NT2/D1 (cell line): Measurements from ENCODE around the gene SAG.

Experiments used
- SUZ12 ChIP-seq: IDR thresholded peaks from 2 replicates; pipeline ENCODE4 v1.6.1; 2011; ENCODE audit not compliant: insufficient read length, insufficient read depth; ENCODE audit errors: extremely low read depth
- YY1 ChIP-seq: IDR thresholded peaks from 2 replicates; pipeline ENCODE4 v1.6.1; 2011; ENCODE audit not compliant: insufficient read length, insufficient read depth
- ZNF274 ChIP-seq: IDR thresholded peaks from 2 replicates; pipeline ENCODE4 v1.6.1; 2011; ENCODE audit warnings: mild to moderate bottlenecking, low read depth, low read length

DNA sequence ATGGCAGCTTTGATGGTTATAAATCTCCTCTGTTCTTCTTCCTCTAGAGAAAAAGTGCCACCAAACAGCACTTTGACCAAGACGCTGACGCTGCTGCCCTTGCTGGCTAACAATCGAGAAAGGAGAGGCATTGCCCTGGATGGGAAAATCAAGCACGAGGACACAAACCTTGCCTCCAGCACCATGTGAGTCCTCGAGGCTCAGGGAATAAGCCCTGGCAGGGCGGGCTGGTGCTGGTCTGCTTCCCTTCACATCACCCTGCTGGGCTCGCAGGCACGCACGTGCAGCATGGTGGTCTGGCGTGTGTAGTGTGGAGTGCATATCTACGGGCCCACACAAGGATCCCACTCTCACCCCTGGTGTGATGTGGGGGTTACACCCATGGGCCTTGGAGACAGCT is 27.3 kb downstream of the SAG start:
- TF ChIP-seq ZNF274 (no peak), YY1 (no peak), SUZ12 (no peak)
